ENCODE data around the gene SLC16A10. TPM values are rescaled to one million over a fixed set of nuclear protein-coding genes. Genes with fewer than 3 reads are reported as not detected.

The SLC16A10 gene
- total and polyA plus RNA-seq, 2 of the 13 experiments (the other 11 are each of a cell fraction or from before 2014, with no cell fraction given): 8.2 to 20.1 TPM

DNA sequence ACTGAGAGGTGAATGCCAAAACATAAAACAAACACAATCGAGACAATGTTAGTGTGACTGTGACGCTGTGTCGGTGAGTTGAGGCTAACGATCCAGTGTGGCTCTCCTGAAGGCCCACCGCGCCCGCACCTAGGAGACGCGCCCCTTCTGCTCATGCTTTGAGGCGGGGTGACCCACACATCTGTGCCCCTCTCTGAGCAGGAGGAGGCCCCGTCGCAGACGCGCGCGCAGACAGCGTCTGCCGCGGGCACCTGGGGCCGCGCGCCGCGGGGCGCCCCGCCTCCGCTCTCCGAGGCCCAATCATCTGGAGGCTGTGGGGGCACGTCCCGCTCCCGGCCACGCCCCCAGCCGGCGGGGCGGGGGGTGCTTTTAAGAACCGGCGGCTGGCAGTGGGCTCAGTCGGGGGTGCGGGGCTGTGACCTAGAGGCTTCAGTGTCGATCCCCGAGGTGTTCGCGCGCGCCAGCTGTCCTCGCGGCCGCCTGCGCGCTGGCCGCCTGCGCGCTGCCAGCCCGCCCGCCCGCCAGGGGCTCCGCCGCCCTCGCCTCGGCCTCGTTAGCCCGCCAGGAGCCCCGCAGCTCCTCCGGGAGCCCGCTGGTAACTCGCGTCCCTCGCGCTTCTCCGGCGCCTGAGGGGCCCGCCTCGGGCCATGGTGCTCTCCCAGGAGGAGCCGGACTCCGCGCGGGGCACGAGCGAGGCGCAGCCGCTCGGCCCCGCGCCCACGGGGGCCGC lies at the start of gene SLC16A10 (continued):
- TF ChIP-seq ZBTB7B (CRISPR knock-in tag; IDR thresholded peaks at IDR 0.05): peak; percentile 35; the same call in 1 of the 2 replicates
- peak; percentile 50 for TF ChIP-seq HNRNPK (IDR thresholded peaks at IDR 0.05; ENCODE audit: low read depth, low read length, poor library complexity, severe bottlenecking)
- 0 out of 2 replicates have a peak, but pooled peaks have one; percentile 17 for TF ChIP-seq ZNF253 (CRISPR knock-in tag; IDR thresholded peaks at IDR 0.05; ENCODE audit: borderline replicate concordance)
- peak; percentile 73 for TF ChIP-seq POLR2AphosphoS5 (IDR thresholded peaks at IDR 0.05; ENCODE audit: low read depth, low read length)
- TF ChIP-seq, protein P1, sequence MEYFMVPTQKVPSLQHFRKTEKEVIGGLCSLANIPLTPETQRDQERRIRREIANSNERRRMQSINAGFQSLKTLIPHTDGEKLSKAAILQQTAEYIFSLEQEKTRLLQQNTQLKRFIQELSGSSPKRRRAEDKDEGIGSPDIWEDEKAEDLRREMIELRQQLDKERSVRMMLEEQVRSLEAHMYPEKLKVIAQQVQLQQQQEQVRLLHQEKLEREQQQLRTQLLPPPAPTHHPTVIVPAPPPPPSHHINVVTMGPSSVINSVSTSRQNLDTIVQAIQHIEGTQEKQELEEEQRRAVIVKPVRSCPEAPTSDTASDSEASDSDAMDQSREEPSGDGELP (IDR thresholded peaks at IDR 0.05; ENCODE audit: borderline replicate concordance, low read depth): peak; percentile 49; the same call in 1 of the 2 replicates
- TF ChIP-seq NFKB2 (CRISPR knock-in tag; IDR thresholded peaks at IDR 0.05; ENCODE audit: borderline replicate concordance): peak; percentile 29; the same call in 1 of the 2 replicates
- peak; percentile 77 for TF ChIP-seq SALL1 (CRISPR knock-in tag; IDR thresholded peaks at IDR 0.05)
- TF ChIP-seq, protein P2, sequence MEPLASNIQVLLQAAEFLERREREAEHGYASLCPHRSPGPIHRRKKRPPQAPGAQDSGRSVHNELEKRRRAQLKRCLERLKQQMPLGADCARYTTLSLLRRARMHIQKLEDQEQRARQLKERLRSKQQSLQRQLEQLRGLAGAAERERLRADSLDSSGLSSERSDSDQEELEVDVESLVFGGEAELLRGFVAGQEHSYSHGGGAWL (CRISPR knock-in tag; IDR thresholded peaks at IDR 0.05): peak; percentile 58
- TF ChIP-seq, protein P3, sequence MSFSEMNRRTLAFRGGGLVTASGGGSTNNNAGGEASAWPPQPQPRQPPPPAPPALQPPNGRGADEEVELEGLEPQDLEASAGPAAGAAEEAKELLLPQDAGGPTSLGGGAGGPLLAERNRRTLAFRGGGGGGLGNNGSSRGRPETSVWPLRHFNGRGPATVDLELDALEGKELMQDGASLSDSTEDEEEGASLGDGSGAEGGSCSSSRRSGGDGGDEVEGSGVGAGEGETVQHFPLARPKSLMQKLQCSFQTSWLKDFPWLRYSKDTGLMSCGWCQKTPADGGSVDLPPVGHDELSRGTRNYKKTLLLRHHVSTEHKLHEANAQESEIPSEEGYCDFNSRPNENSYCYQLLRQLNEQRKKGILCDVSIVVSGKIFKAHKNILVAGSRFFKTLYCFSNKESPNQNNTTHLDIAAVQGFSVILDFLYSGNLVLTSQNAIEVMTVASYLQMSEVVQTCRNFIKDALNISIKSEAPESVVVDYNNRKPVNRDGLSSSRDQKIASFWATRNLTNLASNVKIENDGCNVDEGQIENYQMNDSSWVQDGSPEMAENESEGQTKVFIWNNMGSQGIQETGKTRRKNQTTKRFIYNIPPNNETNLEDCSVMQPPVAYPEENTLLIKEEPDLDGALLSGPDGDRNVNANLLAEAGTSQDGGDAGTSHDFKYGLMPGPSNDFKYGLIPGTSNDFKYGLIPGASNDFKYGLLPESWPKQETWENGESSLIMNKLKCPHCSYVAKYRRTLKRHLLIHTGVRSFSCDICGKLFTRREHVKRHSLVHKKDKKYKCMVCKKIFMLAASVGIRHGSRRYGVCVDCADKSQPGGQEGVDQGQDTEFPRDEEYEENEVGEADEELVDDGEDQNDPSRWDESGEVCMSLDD (CRISPR knock-in tag; IDR thresholded peaks at IDR 0.05; ENCODE audit: borderline replicate concordance): peak; percentile 45; the same call in 1 of the 2 replicates
- peak; percentile 73 for TF ChIP-seq ZSCAN21 (CRISPR knock-in tag; IDR thresholded peaks at IDR 0.05; ENCODE audit: borderline replicate concordance)
- no peak for TF ChIP-seq ETV6 (CRISPR knock-in tag; conservative IDR thresholded peaks at IDR 0.05)
- TF ChIP-seq, protein P4, sequence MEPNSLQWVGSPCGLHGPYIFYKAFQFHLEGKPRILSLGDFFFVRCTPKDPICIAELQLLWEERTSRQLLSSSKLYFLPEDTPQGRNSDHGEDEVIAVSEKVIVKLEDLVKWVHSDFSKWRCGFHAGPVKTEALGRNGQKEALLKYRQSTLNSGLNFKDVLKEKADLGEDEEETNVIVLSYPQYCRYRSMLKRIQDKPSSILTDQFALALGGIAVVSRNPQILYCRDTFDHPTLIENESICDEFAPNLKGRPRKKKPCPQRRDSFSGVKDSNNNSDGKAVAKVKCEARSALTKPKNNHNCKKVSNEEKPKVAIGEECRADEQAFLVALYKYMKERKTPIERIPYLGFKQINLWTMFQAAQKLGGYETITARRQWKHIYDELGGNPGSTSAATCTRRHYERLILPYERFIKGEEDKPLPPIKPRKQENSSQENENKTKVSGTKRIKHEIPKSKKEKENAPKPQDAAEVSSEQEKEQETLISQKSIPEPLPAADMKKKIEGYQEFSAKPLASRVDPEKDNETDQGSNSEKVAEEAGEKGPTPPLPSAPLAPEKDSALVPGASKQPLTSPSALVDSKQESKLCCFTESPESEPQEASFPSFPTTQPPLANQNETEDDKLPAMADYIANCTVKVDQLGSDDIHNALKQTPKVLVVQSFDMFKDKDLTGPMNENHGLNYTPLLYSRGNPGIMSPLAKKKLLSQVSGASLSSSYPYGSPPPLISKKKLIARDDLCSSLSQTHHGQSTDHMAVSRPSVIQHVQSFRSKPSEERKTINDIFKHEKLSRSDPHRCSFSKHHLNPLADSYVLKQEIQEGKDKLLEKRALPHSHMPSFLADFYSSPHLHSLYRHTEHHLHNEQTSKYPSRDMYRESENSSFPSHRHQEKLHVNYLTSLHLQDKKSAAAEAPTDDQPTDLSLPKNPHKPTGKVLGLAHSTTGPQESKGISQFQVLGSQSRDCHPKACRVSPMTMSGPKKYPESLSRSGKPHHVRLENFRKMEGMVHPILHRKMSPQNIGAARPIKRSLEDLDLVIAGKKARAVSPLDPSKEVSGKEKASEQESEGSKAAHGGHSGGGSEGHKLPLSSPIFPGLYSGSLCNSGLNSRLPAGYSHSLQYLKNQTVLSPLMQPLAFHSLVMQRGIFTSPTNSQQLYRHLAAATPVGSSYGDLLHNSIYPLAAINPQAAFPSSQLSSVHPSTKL (CRISPR knock-in tag; IDR thresholded peaks at IDR 0.05): no peak; the same call in none of the 2 replicates
- TF ChIP-seq, protein P5, sequence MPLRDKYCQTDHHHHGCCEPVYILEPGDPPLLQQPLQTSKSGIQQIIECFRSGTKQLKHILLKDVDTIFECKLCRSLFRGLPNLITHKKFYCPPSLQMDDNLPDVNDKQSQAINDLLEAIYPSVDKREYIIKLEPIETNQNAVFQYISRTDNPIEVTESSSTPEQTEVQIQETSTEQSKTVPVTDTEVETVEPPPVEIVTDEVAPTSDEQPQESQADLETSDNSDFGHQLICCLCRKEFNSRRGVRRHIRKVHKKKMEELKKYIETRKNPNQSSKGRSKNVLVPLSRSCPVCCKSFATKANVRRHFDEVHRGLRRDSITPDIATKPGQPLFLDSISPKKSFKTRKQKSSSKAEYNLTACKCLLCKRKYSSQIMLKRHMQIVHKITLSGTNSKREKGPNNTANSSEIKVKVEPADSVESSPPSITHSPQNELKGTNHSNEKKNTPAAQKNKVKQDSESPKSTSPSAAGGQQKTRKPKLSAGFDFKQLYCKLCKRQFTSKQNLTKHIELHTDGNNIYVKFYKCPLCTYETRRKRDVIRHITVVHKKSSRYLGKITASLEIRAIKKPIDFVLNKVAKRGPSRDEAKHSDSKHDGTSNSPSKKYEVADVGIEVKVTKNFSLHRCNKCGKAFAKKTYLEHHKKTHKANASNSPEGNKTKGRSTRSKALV (CRISPR knock-in tag; IDR thresholded peaks at IDR 0.05): no peak
- 0 out of 2 replicates have a peak, but pooled peaks have one; percentile 43 for TF ChIP-seq KLF15 (CRISPR knock-in tag; IDR thresholded peaks at IDR 0.05; ENCODE audit: borderline replicate concordance)
- TF ChIP-seq ZNF749 (CRISPR knock-in tag; IDR thresholded peaks at IDR 0.05; ENCODE audit: borderline replicate concordance): 0 out of 2 replicates have a peak, but pooled peaks have one; percentile 60
- peak; percentile 77 for TF ChIP-seq RBFOX2 (IDR thresholded peaks at IDR 0.05; ENCODE audit: low read depth, low read length)
- TF ChIP-seq RAD51 (IDR thresholded peaks at IDR 0.05; ENCODE audit: borderline replicate concordance): no peak
- no peak for TF ChIP-seq ZNF598 (CRISPR knock-in tag; IDR thresholded peaks at IDR 0.05; ENCODE audit: borderline replicate concordance)
